OCI-LY7 (cell line): ENCODE results near the gene DENND1A.
"Not testable (repeated sequence)": the region's sequence is repeated elsewhere in the genome, so short reads cannot be mapped to it uniquely, and the experiment has no call there.

ENCODE experiments used
- EZH2phosphoT487 ChIP-seq: fragments of 200-600 bp; sonication (generic); IDR thresholded peaks from 2 replicates; pipeline ENCODE4 v1.6.1; 2018; ENCODE audit warnings: low read depth, borderline replicate concordance, mild to moderate bottlenecking, mixed run types, antibody characterized with exemption, low read length, moderate library complexity, mixed read lengths
- TF ChIP-seq, protein P1 (sequence below): fragments of 200-600 bp; sonication (generic); conservative IDR thresholded peaks from 2 replicates; pipeline ENCODE4 v1.5.1; 2014; ENCODE audit warnings: mild to moderate bottlenecking, antibody characterized with exemption, low read length, moderate library complexity, mixed read lengths

DNA sequence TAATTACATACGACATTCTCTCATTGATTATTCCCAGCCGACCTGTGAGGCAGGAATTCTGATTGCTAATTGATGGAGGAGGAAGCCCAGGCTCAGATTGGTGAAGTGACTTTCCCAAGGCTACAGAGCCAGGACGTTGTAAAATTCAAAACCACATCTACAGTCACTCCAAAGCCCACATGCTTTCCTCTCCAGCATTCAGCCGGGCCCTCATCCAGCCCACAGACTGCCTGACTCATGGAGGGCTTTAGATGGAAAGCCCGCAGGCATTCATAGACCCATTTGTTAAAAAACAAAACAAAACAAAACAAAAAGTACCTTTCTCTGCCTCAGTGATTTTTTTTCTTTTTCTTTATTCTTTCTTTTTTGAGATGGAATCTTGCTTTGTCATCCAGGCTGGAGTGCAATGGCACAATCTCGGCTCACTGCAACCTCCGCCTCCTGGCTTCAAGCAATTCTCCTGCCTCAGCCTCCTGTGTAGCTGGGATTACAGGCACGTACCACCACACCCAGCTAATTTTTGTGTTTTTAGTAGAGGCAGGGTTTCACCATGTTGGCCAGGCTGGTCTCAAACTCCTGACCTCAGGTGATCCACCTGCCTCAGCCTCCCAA is 596.8 kb downstream of the DENND1A start:
- TF ChIP-seq, protein P1, sequence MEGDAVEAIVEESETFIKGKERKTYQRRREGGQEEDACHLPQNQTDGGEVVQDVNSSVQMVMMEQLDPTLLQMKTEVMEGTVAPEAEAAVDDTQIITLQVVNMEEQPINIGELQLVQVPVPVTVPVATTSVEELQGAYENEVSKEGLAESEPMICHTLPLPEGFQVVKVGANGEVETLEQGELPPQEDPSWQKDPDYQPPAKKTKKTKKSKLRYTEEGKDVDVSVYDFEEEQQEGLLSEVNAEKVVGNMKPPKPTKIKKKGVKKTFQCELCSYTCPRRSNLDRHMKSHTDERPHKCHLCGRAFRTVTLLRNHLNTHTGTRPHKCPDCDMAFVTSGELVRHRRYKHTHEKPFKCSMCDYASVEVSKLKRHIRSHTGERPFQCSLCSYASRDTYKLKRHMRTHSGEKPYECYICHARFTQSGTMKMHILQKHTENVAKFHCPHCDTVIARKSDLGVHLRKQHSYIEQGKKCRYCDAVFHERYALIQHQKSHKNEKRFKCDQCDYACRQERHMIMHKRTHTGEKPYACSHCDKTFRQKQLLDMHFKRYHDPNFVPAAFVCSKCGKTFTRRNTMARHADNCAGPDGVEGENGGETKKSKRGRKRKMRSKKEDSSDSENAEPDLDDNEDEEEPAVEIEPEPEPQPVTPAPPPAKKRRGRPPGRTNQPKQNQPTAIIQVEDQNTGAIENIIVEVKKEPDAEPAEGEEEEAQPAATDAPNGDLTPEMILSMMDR = not testable (repeated sequence)
- TF ChIP-seq EZH2phosphoT487 = not testable (repeated sequence)
